ENCODE data around the gene RHBDF1. TPM values are rescaled to one million over a fixed set of nuclear protein-coding genes. Genes with fewer than 3 reads are reported as not detected.

Gene RHBDF1
- total and polyA plus RNA-seq, 2 of the 13 experiments (the other 11 are each of a cell fraction or from before 2014, with no cell fraction given), result 5.4 to 26.9 TPM

GRCh38 chr16:96935-97381 lies 24.5 kb upstream of the RHBDF1 start (continued):
- TF ChIP-seq HMGXB4 (CRISPR knock-in tag; IDR thresholded peaks at IDR 0.05; ENCODE audit: borderline replicate concordance in 1 of 2, low read depth in 1 of 2) (peak; percentile 88 to 95), MEF2D (CRISPR knock-in tag; IDR thresholded peaks at IDR 0.05) (no peak), PITX1 (CRISPR knock-in tag; IDR thresholded peaks at IDR 0.05) (0 out of 2 replicates have a peak, but pooled peaks have one; percentile 20), ZNF772 (CRISPR knock-in tag; IDR thresholded peaks at IDR 0.05) (peak; percentile 64; the same call in 1 of the 2 replicates), ZMYM4 (CRISPR knock-in tag; IDR thresholded peaks at IDR 0.05) (peak; percentile 75; the same call in 1 of the 2 replicates), MZF1 (CRISPR knock-in tag; IDR thresholded peaks at IDR 0.05; ENCODE audit: borderline replicate concordance) (0 out of 2 replicates have a peak, but pooled peaks have one; percentile 84), MYC (CRISPR knock-in tag; IDR thresholded peaks at IDR 0.05; ENCODE audit: borderline replicate concordance) (peak; percentile 60; the same call in 1 of the 2 replicates), YY1 (IDR thresholded peaks at IDR 0.05; ENCODE audit: insufficient read depth, insufficient replicate concordance, low read depth, low read length) (peak; percentile 68), THAP11 (CRISPR knock-in tag; IDR thresholded peaks at IDR 0.05) (peak; percentile 66), ZNF883 (CRISPR knock-in tag; IDR thresholded peaks at IDR 0.05; ENCODE audit: not compliant biosample characterization) (peak; percentile 46), ARNT2 (CRISPR knock-in tag; IDR thresholded peaks at IDR 0.05; ENCODE audit: low read depth) (no peak; the same call in 1 of the 2 replicates), ZBTB33 (CRISPR knock-in tag; IDR thresholded peaks at IDR 0.05) (peak; percentile 99), RBM39 (IDR thresholded peaks at IDR 0.05; ENCODE audit: low read depth, low read length, poor library complexity, severe bottlenecking) (peak; percentile 54), CC2D1A (CRISPR knock-in tag; IDR thresholded peaks at IDR 0.05) (no peak), ZNF891 (CRISPR knock-in tag; IDR thresholded peaks at IDR 0.05) (no peak), KAT8 (CRISPR knock-in tag; IDR thresholded peaks at IDR 0.05) (peak; percentile 48), ATM (IDR thresholded peaks at IDR 0.05; ENCODE audit: borderline replicate concordance) (no peak), ZNF850 (CRISPR knock-in tag; conservative IDR thresholded peaks at IDR 0.05) (no peak), ZNF333 (CRISPR knock-in tag; IDR thresholded peaks at IDR 0.05; ENCODE audit: borderline replicate concordance) (no peak), GFI1 (CRISPR knock-in tag; IDR thresholded peaks at IDR 0.05; ENCODE audit: borderline replicate concordance) (no peak), MYPOP (CRISPR knock-in tag; IDR thresholded peaks at IDR 0.05) (no peak), EEA1 (CRISPR knock-in tag; IDR thresholded peaks at IDR 0.05; ENCODE audit: borderline replicate concordance) (no peak), ATF5 (CRISPR knock-in tag; IDR thresholded peaks at IDR 0.05; ENCODE audit: low read depth) (no peak), ZNF549 (CRISPR knock-in tag; IDR thresholded peaks at IDR 0.05) (no peak), CEBPG (CRISPR knock-in tag; IDR thresholded peaks at IDR 0.05) (peak; percentile 45), ZBTB7B (CRISPR knock-in tag; IDR thresholded peaks at IDR 0.05) (peak; percentile 72; the same call in 1 of the 2 replicates), ZNF251 (CRISPR knock-in tag; IDR thresholded peaks at IDR 0.05) (no peak)

All from HepG2 (cell line).